GM19372 (cell line): ENCODE measurements around the gene SEMA3C.
A peak's percentile ranks its signal among the peaks of the same experiment; 100 is the strongest.

Experiments used
- ATAC-seq: cut with Tn5 transposase; IDR thresholded peaks from one replicate; pipeline ENCODE4 v1.9.1; 2021; ENCODE audit warnings: mild to moderate bottlenecking, low read depth, moderate library complexity; ENCODE audit not compliant: unreplicated experiment

The SEMA3C gene

GRCh38 chr7:80719261-80719660 is 199.6 kb downstream of the SEMA3C start:
- ATAC-seq: no peak

- ATAC-seq: no peak
These were observed 207.3 kb downstream of the SEMA3C start for GRCh38 chr7:80711531-80711930.

- ATAC-seq: no peak
These were observed 210.7 kb downstream of the SEMA3C start for GRCh38 chr7:80708123-80708522.

- ATAC-seq: no peak
These were observed 211.5 kb downstream of the SEMA3C start for GRCh38 chr7:80707318-80707717.

- no peak for ATAC-seq
These were observed 213.6 kb downstream of the SEMA3C start for GRCh38 chr7:80705130-80705781.

- no peak for ATAC-seq
These were observed 215.6 kb downstream of the SEMA3C start for GRCh38 chr7:80703272-80703671.

GRCh38 chr7:80699721-80700256 is 219.1 kb downstream of the SEMA3C start:
- no peak for ATAC-seq

- ATAC-seq: peak; percentile 77
These were observed 219.7 kb downstream of the SEMA3C start for GRCh38 chr7:80699045-80699638.
